ENCODE data around the gene NOVA2.

The NOVA2 gene

DNA sequence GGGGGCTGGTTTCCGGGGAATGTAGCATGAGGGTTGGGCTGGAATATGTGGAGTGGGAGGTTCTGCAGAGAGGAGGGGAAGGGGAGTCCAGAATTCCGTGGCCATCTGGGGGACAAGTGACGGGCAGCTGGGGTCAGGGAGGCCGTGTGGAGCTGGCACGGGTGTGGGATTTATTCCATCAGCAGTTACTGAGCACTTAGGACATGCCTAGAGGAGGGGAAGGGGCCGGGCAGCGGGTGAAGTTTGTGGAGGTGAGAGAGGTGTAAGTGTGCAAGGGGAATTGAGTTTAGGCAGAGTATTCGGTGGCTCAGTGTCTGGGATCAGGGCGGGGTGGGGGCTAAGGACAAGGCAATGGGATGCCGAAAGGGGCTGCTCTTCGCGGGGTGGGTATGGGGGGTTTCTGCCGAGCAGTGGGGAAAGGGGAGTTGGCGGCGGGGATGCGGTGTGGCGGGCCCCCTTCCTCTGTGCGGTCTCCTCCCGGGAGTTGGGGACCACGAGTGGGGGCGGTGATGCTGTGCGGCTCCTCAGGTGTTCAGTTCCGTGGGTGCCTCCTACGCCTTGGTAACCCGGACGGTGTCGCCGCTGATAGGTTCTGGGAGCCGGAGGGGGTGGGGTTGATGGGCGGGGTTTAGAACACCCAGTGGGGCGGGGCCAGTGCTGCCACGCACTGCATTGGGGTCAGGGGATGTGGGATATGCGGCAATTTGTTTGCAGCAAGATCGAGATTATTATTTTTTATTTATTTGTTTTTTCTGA is 27.0 kb upstream of the NOVA2 start:
- DNase-seq (ENCODE audit: low read depth in 2 of 3, low spot score in 2 of 3), result peak in 1 of 3 experiments; percentile 22

DNA sequence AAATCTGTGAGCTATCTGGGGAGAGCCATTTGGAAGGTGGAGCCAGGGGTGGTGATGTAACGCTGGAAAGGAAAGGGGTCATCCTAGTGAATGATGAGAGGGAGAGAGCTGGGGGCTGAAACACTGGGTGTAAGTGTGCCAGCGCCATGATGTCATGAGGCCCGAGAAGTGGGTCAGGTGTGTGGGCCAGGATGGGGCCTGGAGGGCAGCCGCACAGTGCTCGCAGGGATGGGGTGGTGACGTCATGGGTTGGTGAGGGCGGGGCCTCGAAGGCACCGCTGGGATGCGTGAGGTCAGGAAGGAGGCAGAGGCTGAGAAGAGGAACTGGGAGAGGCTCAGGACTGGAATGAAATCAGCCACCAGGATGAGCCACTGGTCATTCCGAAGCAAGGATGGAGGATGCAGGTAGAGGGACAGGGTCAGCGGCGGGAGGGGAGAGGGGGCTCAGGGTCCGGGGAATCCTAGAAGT is 26.0 kb upstream of the NOVA2 start:
- no peak for DNase-seq (ENCODE audit: low read depth in 2 of 3, low spot score in 2 of 3)

DNA sequence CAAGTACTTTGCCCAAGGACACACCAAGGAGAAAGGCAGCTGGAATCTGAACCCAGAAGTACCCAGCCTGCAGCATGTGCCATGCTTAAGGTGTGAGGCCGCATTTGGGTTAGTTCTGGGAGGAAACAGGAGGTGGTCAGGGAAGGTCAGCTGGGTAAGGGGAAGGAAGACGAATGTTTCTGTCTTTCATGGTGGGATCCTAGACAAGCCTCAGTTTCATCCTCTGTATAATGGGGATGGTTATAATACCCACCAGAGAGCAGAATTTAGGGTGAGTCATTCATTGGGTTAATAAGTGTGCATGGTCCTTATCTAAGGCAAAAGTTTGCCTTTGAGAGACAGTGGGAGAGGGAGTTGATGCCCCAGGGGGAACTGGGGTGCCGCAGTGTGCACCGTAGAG is 25.2 kb upstream of the NOVA2 start:
- DNase-seq (ENCODE audit: low read depth in 2 of 3, low spot score in 2 of 3), result no peak

DNA sequence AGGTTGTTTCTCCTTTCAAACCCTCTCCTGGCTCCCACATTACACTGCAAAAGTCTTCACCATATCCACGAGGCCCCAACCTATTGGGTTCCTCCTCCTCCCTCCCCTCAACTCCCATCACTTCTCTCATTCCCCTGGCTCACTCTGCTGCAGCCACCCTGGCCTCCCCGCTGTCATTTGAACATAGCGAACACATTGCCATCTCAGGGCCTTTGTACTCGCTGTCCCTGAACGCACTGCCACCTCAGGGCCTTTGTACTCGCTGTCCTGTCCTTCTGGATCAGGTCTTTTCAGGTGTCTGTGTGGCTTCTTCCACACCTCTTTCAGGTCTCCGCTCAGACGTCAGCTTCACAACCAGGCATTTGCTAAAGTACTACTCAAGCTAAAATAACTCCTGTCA is 23.3 kb upstream of the NOVA2 start:
- no peak for DNase-seq (ENCODE audit: low read depth in 2 of 3, low spot score in 2 of 3)

DNA sequence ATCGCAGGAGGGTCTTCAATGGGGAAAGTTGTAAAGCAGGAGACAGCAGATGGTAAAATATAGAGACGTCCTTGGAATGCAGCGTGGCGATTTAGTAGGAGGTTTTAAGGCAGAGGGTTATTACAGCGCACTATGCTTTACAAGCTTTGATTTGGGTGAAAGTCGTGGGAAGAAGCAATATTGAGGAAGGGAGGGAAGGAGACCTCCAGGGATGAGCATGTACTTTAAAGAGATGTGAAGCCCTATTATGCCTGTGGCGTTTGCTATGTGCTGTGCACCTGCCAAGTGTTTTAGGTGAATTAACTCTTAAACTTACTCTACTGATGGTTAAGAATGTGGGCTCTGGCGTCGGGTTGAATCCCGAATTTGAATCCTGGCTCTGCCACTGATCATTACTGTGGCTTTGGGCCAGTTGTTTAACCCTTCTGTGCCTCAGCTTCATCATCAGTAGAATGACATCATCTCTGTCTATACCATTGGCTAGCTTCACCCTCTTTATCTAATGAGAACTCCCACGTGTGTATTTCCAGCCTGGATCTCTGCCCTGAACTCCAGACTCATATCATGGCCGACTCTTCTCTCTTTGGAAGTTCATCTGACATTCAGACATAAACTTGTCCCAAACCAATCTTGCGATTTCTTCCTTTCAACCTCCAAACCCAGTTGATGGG is 22.2 kb upstream of the NOVA2 start:
- no peak for DNase-seq (ENCODE audit: low read depth in 2 of 3, low spot score in 2 of 3)

DNA sequence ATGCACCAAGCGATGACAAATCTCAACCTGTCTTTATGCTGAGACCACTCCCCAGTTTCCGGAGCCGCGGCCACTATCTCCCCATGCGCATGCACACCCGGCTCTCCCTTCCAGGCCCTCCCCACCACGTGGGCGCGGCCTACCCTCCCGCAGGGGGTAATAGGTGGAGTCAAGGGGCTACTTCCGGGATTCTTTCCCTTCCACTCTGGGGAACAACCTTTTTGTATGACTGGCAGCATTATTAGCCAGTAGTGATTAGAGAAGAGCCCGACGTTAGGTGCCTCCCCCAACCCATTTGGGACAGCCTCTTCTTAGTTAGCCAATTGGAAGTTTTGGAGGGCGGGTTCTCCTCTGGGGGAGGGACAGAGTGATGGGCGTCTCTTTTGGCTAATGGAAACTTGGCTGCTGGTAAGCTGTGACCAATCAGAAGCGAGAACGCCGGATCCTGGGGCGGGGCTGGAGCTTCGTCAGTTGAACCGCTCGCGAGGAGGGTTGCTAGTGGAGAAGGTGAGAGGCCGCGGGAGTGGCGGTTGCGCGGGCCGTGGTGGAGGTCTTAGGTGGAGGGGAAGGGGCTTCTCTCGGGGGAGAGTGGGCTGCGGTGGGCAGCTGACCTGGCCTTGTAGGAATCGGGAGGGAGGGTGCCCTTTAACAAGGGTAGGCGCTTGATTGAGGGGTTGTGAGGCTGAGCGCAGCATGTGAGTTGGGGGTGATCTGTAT is 21.5 kb upstream of the NOVA2 start, which contains the start of gene CCDC61:
TSS of gene CCDC61 (plus strand) at position 470 of the 717 bp plus-strand sequence. CDS start 7,552 bp downstream, outside the sequence.
- peak; percentile 85 to 93 (median 87) for DNase-seq (ENCODE audit: low read depth in 2 of 3, low spot score in 2 of 3)

DNA sequence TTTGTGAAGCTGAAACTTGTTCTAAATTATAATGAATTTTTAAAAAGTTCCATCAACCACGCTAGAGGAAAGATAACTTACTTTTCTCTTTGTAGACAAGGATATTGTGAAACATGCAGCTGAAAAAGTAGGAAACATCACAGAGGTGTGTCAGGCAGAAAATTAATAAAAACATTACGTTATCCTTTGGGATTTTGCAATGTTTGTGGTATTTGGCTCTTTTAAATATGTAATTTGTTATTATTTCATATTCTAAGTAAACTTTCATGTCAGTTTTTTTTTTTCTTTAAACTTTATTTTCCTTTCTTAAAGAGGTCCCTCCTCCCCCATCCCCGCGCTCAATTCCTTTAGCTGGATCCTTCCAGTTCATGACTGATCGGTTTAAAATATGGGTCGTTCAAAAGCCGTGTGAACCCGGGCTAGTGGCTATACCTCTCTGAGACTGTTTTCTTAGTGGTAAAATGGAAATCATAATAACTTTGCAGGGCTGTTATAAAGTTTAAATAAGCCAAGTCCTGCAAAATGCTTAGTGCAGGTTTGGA is 20.9 kb upstream of the NOVA2 start:
- DNase-seq (ENCODE audit: low read depth in 2 of 3, low spot score in 2 of 3), result no peak

DNA sequence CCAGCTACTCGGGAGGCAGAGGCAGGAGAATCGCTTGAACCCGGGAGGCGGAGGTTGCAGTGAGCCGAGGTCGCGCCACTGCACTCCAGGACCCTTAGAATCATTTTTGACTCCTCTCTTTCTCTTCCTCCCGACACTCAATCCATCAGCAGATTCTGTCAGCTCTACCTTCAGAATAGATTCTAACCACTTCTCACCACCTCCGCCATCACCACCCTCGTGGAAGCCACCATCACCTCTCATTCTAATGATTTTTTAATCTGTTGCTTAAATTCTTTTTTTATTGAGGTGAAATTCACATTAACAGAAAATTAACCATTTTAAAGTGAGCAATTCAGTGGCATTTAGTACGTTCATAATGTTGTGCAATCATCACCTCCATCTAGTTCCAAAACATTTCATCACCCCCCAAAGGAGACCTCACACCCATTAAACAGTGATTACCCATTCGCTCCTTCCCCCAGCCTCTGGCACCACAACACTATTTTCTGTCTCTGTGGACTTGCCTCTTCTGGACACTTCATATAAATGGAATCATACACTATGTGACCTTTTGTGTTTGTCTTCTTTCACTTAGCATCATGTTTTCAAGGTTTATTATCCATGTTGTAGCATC is 16.6 kb upstream of the NOVA2 start:
- no peak for DNase-seq (ENCODE audit: low read depth in 2 of 3, low spot score in 2 of 3)

DNA sequence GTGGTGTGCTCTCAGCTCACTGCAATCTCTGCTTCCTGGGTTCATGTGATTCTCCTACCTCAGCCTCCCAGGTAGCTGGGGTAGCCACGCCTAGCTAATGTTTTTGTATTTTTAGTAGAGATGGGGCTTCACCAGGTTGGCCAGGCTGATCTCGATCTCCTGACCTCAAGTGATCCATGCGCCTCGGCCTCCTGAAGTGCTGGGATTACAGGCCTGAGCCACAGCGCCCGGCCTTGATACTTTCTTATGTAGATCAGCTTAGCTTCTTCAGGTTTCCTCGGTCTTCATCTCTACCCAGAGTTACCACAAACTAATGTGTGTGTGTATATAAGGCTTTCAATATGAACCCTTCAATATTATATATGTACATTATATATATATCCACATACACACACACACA is 11.7 kb upstream of the NOVA2 start:
- DNase-seq (ENCODE audit: low read depth in 2 of 3, low spot score in 2 of 3), result no peak

DNA sequence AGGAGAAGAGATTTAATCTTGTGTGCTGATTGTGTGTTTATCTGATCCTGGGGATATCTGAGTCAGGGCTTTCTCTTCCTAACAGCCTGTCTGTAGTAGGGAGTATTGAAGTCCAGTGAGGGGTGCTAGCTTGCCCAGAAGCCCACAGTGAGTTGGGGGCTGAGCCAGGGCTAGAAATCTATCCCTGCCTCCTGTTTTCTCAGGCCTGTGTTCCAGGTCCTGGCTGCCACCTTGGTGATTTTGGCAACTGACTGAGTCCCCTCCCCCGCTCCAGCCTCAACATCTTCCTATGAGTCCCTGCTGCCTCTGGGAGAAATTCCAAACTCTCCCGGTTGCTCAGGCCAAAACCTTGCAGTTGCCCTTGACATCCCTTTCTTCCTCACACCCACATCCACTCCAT is 7.7 kb upstream of the NOVA2 start:
- no peak for DNase-seq (ENCODE audit: low read depth in 2 of 3, low spot score in 2 of 3)

DNA sequence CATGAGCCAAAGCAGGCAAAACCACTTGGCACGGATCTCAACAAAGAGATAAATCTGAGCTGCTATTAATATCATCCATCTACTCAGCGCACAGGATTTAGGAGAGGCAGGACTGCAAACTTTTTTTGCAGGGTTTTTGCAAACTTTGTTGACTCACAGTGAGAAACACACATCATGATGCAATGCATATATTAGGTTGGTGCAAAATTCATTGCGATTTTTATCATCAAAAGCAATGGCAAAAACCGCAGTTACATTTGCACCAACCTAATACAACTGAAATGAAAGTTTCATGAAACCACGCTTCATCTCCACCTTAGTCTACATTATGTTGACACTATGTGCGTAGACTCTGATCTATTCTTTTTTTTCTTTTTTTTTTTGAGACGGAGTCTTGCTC is 4.5 kb upstream of the NOVA2 start:
- DNase-seq (ENCODE audit: low read depth in 2 of 3, low spot score in 2 of 3), result no peak

DNA sequence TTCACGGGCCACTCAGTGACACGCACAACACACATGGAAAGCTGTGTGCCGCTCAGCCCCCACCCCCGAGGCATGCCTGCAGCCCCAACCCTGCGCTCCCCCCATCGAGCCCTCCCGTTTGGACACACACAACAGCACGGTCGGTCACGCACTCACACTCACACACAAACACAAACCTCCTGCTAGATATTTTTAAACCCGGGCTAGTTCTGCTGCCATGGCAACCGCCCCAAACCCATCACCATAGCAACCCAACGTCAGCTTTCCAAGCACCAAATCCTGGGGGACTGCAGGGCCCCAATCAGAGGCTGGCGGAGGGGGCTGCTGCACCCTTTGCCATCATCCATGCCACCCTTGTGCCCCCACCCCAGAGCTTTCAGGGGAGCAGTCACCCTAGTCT is 2.5 kb upstream of the NOVA2 start:
- no peak for DNase-seq (ENCODE audit: low read depth in 2 of 3, low spot score in 2 of 3)

DNA sequence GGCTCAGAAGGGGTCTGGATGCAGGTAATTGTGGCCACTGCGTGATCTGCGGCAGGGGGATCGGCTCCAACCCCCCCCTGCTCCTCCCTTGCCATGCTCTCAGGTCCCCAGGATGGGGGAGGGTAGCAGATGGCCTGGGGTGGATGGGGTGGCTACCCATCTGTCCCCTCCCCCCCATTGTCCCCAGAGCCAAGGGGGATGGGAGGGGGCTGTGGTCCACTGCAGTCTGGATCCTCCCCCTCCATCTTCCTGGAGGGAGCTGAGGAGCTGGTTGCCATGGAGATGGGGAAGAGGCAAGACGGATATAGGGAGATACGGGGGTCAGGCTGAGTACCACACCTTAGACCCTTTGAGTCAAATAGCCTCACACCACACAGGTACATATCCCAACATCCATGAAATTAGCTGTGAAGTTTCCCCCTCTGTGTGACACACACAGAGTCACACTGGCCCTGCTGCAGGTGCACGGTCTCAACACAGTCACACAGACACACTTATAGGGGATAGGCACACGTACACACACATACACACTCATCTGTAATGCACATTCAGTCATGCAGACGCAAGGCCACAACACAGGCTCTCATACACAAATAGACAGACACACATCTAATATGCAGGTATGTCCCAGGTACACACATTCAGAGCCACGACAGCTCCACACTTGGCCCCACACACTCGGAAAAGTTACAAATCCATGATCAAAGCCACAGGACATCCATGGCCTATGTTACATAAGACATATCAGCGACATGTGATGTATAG is 1.8 kb upstream of the NOVA2 start:
- no peak for DNase-seq (ENCODE audit: low read depth in 2 of 3, low spot score in 2 of 3)

DNA sequence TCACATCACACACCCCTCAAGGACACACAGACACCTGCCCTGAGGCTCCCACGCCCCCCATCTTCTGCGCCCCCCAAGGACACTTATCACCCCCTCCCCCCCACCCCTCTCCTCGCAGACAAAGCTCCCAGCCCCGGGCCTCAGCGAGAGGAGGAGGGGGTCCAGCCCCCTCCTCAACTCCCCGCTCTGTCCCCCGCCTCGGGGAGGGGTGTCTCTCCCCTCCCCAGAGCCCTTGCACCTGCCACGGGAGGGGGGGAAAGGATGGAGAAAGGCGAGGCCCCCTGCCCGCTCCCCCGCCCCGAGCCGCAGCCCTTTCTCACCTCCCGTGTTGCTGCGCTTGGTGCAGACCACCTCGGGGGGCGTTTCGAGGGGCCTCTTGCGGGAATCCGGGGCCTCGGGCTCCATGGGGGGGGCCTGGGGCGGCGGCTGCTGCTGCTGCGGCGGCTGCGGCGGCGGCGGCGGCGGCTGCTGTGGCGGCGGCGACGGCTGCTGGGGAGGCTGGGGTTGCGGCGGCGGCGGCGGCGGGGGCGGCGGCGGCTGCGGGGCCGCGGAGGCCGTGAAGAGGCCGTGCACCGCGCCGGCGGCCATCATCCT is 621 bp downstream of the NOVA2 start:
- no peak for DNase-seq (ENCODE audit: low read depth in 2 of 3, low spot score in 2 of 3)

DNA sequence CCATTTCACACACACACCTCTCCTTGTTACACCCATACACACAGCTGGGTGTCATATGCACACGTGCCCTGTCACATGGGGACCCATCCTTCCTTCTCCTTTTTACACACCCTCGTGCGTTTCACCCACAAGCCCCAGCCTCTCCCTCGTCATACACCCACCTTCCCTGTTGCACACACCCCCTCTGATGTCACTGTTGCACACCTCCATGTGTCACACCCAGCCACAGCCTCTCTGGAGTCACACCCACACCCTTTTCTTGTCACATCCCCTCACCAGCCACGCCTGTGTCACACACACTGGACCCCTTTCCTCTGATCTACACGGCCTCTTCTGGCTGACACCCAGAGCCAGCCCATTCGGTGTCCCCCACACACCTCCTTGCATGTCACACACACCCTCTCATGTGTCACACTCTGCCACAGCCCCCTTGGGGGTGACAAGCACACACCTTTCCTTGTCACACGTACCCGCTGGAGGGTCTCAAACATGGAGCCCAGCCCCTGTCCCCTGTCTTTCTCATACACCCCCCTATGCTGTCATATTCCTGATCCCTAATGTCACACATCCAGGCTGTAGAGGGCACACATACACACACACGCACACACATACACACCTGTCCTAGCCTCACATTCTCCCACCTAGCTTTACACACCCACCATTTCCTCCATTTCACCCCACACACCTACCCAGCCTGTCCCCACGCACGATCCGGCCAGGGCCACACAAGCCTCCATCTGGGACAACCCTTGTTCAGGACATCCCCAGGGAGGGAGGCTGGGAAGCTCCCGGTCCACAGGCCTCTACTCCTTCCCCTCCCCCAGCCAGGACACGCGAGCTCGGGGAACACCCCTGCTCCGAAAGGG is 1.4 kb downstream of the NOVA2 start:
- DNase-seq (ENCODE audit: low read depth in 2 of 3, low spot score in 2 of 3), result no peak

DNA sequence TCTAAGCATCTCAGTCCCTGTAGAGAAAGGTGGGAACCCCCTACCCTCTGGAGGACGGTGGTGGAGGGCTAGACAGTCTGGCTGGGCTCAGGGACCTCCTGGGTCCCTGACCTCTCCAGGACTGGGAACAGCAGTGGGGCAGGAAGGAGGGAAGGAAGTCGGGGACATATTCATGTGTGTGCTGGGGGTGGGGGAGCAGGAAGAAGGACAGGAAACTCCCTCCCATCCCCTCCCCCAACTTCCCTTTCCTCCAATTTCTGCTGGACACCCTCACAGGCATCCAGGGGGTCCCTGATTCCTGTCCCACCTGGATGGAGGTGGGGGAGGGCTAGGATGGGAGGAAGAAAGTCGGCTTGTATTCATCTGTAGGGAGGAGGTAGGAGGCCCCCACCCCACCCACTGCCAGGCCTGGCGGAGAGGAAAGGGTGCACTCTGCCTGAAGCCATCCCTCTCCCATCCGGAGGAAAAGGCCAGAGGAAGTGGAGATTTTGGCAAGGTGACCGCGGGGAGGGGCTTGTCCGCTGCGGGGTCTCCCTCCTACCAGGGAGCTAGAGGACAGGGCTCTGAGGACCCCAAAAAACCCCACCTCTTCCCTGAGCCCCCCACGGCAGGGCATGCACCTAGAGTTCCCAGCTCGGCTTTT is 2.3 kb downstream of the NOVA2 start:
- no peak for DNase-seq (ENCODE audit: low read depth in 2 of 3, low spot score in 2 of 3)

DNA sequence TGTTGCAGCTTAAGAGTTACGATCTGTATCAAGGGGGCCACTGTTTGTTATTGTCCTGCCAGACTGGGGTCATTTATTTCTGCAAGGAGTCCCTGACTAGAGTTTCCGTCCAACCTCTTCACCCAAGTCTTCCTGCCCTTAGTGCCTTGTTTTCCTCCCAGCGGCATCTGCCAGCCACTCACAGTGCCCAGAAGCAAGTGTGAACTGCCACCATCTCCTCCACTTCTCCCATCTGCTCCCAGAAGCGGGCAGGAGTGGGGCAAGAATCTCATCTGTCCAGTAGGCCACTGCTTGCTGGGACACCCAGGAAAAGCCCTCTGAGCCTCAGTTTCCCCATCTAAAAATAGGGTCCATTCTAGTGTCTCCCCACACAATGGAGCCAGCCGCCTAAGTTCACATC is 4.0 kb downstream of the NOVA2 start:
- DNase-seq (ENCODE audit: low read depth in 2 of 3, low spot score in 2 of 3), result no peak

DNA sequence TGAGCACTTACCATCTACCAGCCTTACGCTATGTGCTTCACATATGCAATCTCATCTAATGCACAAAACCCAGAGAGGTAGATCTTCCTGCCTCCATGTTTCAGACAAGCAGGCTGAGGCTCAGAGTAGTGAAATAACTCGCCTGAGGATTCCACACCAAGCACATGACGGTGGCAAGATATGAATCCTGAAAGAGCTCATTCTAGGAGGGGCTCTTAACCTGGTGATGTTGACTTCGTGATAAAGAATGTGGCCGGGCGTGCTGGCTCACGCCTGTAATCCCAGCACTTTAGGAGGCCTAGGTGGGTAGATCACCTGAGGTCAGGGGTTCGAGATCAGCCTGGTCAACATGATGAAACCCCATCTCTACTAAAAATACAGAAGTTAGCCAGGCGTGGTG is 5.0 kb downstream of the NOVA2 start:
- DNase-seq (ENCODE audit: low read depth in 2 of 3, low spot score in 2 of 3), result no peak

DNA sequence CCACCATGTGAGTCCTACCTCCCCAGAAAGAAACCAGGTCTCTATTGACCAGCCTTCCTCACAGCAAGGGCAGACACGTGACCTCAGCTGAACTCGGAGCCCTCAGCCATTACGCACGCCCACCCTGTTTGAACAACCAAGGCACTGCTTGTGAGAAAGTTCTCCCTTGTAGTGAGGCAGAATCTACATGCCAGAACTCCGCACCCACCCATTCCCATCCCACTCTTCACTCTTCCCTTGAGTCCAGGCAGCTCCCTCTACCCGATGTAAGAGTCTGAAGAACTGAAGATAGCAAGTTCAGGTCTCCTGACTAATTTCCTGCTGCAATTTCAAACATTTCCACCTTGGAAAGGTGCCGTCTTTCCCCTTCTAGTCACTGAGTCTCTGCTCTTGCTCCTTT is 6.4 kb downstream of the NOVA2 start:
- no peak for DNase-seq (ENCODE audit: low read depth in 2 of 3, low spot score in 2 of 3)
